Suprapubic skin (tissue), 3 donors: ENCODE results near the gene KCNJ18.
"Not testable (repeated sequence)": the region's sequence is repeated elsewhere in the genome, so short reads cannot be mapped to it uniquely, and the experiment has no call there.

Experiments used
- CTCF ChIP-seq, 2 donors: fragments of 200-600 bp in 1 of 2; fragments of 450-650 bp in 1 of 2; sonication (generic) in 1 of 2; IDR thresholded peaks; one replicate each; pipeline ENCODE4 v1.5.1; 2016 to 2019; ENCODE audit warnings: antibody characterized with exemption in 2 of 2, mild to moderate bottlenecking in 1 of 2, moderate library complexity in 1 of 2
- POLR2A ChIP-seq, 2 donors: fragments of 450-650 bp; IDR thresholded peaks; one replicate each; pipeline ENCODE4 v1.6.1; 2017; ENCODE audit warnings: antibody characterized with exemption in 2 of 2, mild to moderate bottlenecking in 2 of 2, moderate library complexity in 2 of 2

DNA sequence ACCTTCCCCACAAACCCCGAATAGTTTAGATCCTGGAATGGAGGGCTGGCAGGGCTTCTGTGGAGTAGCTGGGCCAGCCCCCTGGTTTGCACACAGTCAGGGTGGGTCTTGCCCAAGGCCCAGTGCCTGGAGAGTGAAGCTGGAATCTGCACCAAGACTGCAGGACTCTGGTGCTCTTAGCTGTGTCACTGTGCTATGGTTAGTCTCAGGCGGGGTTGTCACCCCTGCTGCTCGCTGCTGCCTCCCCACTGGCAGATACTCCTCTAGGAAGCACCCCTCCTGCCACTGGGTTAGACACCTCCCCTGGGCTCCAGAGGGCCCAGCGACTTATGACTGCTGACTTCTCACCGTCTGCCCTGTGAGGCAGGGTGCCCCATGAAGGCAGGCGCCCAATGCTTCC, 842 bp upstream of the KCNJ18 start:
- TF ChIP-seq CTCF, POLR2A (IDR thresholded peaks at IDR 0.05): not testable (repeated sequence)
